Measurements from ENCODE around the gene GRIA4. TPM values are rescaled to one million over a fixed set of nuclear protein-coding genes. Genes with fewer than 3 reads are reported as not detected.

The GRIA4 gene
- not detected in 2 replicates for total RNA-seq

- peak; percentile 15 to 46 for DNase-seq (ENCODE audit: low read depth in 2 of 2)
These were observed at the start of gene GRIA4 for GRCh38 chr11:105609832-105610781. Gene GRIA4 (plus strand): TSS chr11:105610073. CDS start chr11:105610998, 925 bp downstream.

- no peak for DNase-seq (ENCODE audit: low read depth in 2 of 2)
These were observed 36.8 kb upstream of the GRIA4 start for GRCh38 chr11:105573091-105573490.

- no peak for DNase-seq (ENCODE audit: low read depth in 2 of 2)
These were observed 34.9 kb upstream of the GRIA4 start for GRCh38 chr11:105574974-105575373.

GRCh38 chr11:105577641-105578040, 32.2 kb upstream of the GRIA4 start:
- peak; percentile 6 to 17 for DNase-seq (ENCODE audit: low read depth in 2 of 2)

- no peak for DNase-seq (ENCODE audit: low read depth in 2 of 2)
These were observed 30.8 kb upstream of the GRIA4 start for GRCh38 chr11:105579111-105579510.

- DNase-seq (ENCODE audit: low read depth in 2 of 2), result no peak
These were observed 27.4 kb upstream of the GRIA4 start for GRCh38 chr11:105582497-105582896.

- DNase-seq (ENCODE audit: low read depth in 2 of 2), result peak in 1 of 2 donors; percentile 45
These were observed 21.9 kb upstream of the GRIA4 start for GRCh38 chr11:105588001-105588400.

DNA sequence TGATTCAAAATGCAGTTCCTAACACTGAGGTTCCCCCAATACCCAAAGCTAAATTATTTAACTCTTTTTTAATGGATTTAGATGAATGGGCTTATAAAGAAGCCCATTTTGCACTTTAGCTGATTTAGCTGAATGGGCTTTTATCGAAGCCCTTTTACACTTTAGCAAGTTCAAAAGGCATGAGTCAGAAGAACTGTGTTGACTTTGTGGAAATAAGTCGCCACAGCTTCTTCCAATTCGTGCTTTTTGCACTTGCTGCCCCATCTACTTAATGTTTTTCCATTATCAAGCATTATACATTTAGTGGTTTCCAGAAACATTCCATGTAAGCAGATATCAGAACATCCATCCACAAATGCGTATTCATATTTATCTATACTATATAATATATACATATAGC, 20.5 kb upstream of the GRIA4 start:
- no peak for DNase-seq (ENCODE audit: low read depth in 2 of 2)

- no peak for DNase-seq (ENCODE audit: low read depth in 2 of 2)
These were observed 17.8 kb upstream of the GRIA4 start for GRCh38 chr11:105592035-105592434.

- no peak for DNase-seq (ENCODE audit: low read depth in 2 of 2)
These were observed 11.5 kb upstream of the GRIA4 start for GRCh38 chr11:105598371-105598770.

- no peak for DNase-seq (ENCODE audit: low read depth in 2 of 2)
These were observed 6.7 kb upstream of the GRIA4 start for GRCh38 chr11:105603156-105603555.

DNA sequence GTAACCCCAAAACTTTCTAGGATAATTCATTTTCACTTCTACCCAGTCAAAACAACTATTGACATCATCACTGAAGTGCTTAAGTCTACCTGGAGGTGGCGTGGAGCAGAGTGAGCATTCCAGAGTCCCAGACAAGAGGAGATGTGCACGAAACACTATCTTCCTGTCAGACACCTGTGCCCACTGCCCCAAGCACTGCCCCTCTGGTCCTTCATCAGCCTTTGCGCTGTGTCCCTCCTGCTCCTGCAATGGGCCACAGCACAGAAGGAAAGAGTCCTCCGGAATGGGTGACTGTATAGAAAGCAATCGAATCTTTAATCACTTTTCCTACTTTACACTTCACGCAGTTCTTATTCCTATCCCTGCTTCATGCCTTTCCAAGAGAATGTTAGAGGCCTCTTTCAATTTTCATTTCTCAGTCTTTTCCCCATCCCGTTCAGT, 512 bp upstream of the GRIA4 start:
- DNase-seq (ENCODE audit: low read depth in 2 of 2), result peak in 1 of 2 donors; percentile 40

- no peak for DNase-seq (ENCODE audit: low read depth in 2 of 2)
These were observed 1.1 kb downstream of the GRIA4 start for GRCh38 chr11:105610871-105611571.

- no peak for DNase-seq (ENCODE audit: low read depth in 2 of 2)
These were observed 1.9 kb downstream of the GRIA4 start for GRCh38 chr11:105611572-105612441.

DNA sequence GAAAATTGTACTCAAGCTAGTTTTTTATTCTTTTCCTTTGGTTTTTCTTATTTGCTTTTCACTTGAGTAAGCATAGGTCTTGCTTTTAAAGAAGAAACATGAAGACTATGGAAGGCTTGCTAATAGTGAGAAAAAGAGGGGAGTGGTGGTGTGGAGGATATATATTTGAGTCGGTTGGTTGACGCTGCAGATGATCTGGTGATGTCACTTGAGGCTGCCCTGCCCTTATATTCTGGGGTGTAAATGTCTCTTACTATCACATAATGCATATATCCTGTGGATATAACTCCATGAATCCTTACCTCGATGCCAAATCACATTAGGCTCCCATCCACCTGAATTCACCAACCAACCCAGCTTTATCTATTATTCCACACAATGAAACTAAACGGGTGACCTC, 2.9 kb downstream of the GRIA4 start:
- no peak for DNase-seq (ENCODE audit: low read depth in 2 of 2)

GRCh38 chr11:105613183-105613582, 3.3 kb downstream of the GRIA4 start:
- DNase-seq (ENCODE audit: low read depth in 2 of 2), result no peak

DNA sequence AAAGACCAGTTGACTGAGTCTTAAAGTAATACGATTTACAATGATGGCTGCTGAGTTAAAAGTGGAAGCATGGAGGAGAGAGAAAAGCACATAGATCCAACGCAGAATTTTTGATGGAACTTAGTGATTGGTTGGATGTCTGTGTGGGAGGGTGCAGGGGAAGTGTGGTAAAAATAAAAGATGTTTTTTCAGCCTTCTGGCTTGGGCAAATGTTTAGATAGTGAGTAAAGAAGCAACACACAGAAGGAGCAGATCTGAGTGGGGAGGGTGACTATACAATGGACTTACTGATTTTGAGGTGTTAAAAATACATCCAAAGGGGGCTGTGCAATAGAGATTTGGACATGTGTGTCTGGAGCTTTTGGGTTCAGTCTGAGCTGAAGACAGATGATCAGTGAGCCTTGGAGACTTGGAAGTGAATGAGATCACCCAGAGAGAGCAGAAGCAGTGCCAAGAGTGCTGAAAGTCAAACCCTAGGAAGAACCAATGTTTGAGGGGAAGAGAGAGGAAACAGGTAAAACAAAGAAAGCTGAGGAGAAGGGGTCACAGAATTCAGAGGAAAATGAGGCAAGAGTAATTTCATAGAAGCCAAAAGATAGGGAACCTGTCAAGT, 8.6 kb downstream of the GRIA4 start:
- no peak for DNase-seq (ENCODE audit: low read depth in 2 of 2)

DNA sequence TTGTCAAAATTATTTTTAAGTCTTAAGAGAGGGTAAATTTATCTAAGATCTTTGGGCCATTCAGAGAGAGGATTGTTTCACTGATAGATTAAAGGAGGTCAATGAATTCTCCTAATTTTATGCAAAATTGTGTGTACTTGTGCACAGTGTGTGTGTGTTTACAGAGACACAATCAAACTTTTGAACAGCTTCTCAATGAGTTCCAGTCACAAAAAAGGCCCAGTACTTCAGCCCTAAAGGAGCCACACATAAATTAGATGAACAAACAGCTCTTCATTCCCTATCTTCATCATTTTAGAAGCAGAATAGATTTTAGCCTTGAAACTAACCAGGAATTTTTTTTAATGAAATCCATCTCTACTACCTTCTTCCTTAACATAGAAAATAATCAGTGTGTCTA, 9.7 kb downstream of the GRIA4 start:
- DNase-seq (ENCODE audit: low read depth in 2 of 2), result no peak

DNA sequence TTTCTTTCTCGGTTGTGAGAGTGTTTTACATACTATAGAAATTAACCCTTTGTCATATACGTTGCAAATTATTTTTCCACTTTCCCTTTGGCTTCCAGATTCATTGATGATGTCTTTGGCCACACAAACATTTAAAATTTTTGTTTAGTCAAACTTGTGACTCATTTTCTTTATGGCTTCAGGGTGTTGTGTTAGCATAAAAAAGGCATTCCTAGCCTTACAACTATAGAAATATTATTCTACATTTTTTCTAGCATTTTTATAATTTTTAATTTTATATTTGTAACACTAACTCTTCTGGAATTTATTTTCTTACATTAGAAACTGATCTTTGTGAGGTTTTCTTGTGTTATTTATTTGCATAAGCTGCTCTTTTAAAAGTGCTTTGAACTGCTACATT, 12.1 kb downstream of the GRIA4 start:
- no peak for DNase-seq (ENCODE audit: low read depth in 2 of 2)

- no peak for DNase-seq (ENCODE audit: low read depth in 2 of 2)
These were observed 22.4 kb downstream of the GRIA4 start for GRCh38 chr11:105632316-105632715.

- no peak for DNase-seq (ENCODE audit: low read depth in 2 of 2)
These were observed 25.6 kb downstream of the GRIA4 start for GRCh38 chr11:105635466-105635865.

Measured in dermis microvascular lymphatic vessel endothelial cell (primary cell).